G401.6 (cell line): ENCODE measurements around the gene DIPK2A.

ENCODE experiments used
- FAIRE-seq: peaks from 2 replicates; lab custom pipeline; 2012; peaks lifted over from hg19 to GRCh38; lab: Jason Lieb, UNC

Gene DIPK2A

GRCh38 chr3:143974271-143975238, 2.9 kb downstream of the DIPK2A start:
- no peak for FAIRE-seq

GRCh38 chr3:143975554-143976152, 4.0 kb downstream of the DIPK2A start:
- peak; percentile 63 for FAIRE-seq

GRCh38 chr3:143977341-143978262, 6.0 kb downstream of the DIPK2A start:
- no peak for FAIRE-seq

- no peak for FAIRE-seq
These were observed 6.6 kb downstream of the DIPK2A start for GRCh38 chr3:143978263-143978631.

GRCh38 chr3:143979041-143979440, 7.4 kb downstream of the DIPK2A start:
- FAIRE-seq = no peak

- FAIRE-seq = no peak
These were observed 8.2 kb downstream of the DIPK2A start for GRCh38 chr3:143979813-143980212.

- no peak for FAIRE-seq
These were observed 16.7 kb downstream of the DIPK2A start for GRCh38 chr3:143988306-143988705.

- no peak for FAIRE-seq
These were observed 17.8 kb downstream of the DIPK2A start for GRCh38 chr3:143989461-143989860.

- FAIRE-seq = no peak
These were observed 20.1 kb downstream of the DIPK2A start for GRCh38 chr3:143991713-143992112.

- FAIRE-seq = no peak
These were observed 26.6 kb downstream of the DIPK2A start for GRCh38 chr3:143998266-143998665.

- no peak for FAIRE-seq
These were observed 31.4 kb downstream of the DIPK2A start for GRCh38 chr3:144003051-144003450.

GRCh38 chr3:144010371-144010770, 38.7 kb downstream of the DIPK2A start:
- no peak for FAIRE-seq

- FAIRE-seq = no peak
These were observed 39.7 kb downstream of the DIPK2A start for GRCh38 chr3:144011251-144011799.

GRCh38 chr3:144015133-144015532, 43.5 kb downstream of the DIPK2A start:
- no peak for FAIRE-seq

GRCh38 chr3:144018776-144019175, 47.2 kb downstream of the DIPK2A start:
- no peak for FAIRE-seq
